Fibroblast of skin of left biceps (primary cell): ENCODE data around the gene GGT7.
"Not testable (repeated sequence)": the region's sequence is repeated elsewhere in the genome, so short reads cannot be mapped to it uniquely, and the experiment has no call there.

ENCODE experiments used
- DNase-seq, 2 experiments: peaks; one replicate each; pipeline ENCODE4 v3.0.0-alpha.2; 2013; ENCODE audit warnings: low read depth in 2 of 2

The GGT7 gene

GRCh38 chr20:34883087-34883688 is 10.5 kb upstream of the GGT7 start:
- DNase-seq = no peak

- no peak for DNase-seq
Measured at GRCh38 chr20:34881689-34882088, 9.0 kb upstream of the GGT7 start.

- DNase-seq = not testable (repeated sequence)
Measured at GRCh38 chr20:34880971-34881370, 8.3 kb upstream of the GGT7 start.

- DNase-seq = no peak
Measured at GRCh38 chr20:34880215-34880850, 7.7 kb upstream of the GGT7 start.

GRCh38 chr20:34876406-34877282 is 4.0 kb upstream of the GGT7 start, which contains the start of gene ACSS2:
Gene ACSS2, plus strand, starts transcription at chr20:34876612. Its CDS starts 34 bp downstream, at chr20:34876646.
- peak in 1 of 2 experiments; percentile 94 for DNase-seq

- DNase-seq = peak in 1 of 2 experiments; percentile 93
Measured at GRCh38 chr20:34875642-34876405, 3.2 kb upstream of the GGT7 start.

- peak; percentile 61 to 65 for DNase-seq
Measured at GRCh38 chr20:34874094-34874654, 1.5 kb upstream of the GGT7 start.

GRCh38 chr20:34873583-34874093 is 982 bp upstream of the GGT7 start:
- no peak for DNase-seq

GRCh38 chr20:34871966-34872621 is 562 bp downstream of the GGT7 start:
- DNase-seq = no peak

GRCh38 chr20:34871320-34871926 is 1.2 kb downstream of the GGT7 start:
- DNase-seq = no peak

GRCh38 chr20:34864216-34864615 is 8.4 kb downstream of the GGT7 start:
- DNase-seq = no peak

- no peak for DNase-seq
Measured at GRCh38 chr20:34863421-34863965, 9.2 kb downstream of the GGT7 start.

GRCh38 chr20:34862724-34863123 is 9.9 kb downstream of the GGT7 start:
- no peak for DNase-seq

GRCh38 chr20:34861386-34862084 is 11.1 kb downstream of the GGT7 start:
- DNase-seq = no peak

- no peak for DNase-seq
Measured at GRCh38 chr20:34859826-34860545, 12.7 kb downstream of the GGT7 start.

GRCh38 chr20:34859367-34859766 is 13.3 kb downstream of the GGT7 start:
- no peak for DNase-seq

- DNase-seq = no peak
Measured at GRCh38 chr20:34852298-34852697, 20.4 kb downstream of the GGT7 start.

- no peak for DNase-seq
Measured at GRCh38 chr20:34850969-34851368, 21.7 kb downstream of the GGT7 start.

GRCh38 chr20:34849778-34850177 is 22.9 kb downstream of the GGT7 start:
- no peak for DNase-seq
